Loucy (cell line): ENCODE results near the gene B3GALT5.

Experiments used
- H2AFZ ChIP-seq: fragments of 200-600 bp; sonication (generic); 2 replicates; pipeline ENCODE4 v1.6.0; 2016; ENCODE audit warnings: antibody characterized with exemption, mild to moderate bottlenecking, low read length, moderate library complexity
- H3F3A ChIP-seq: fragments of 200-600 bp; 2 replicates; pipeline ENCODE4 v1.6.0; 2016; ENCODE audit warnings: antibody characterized with exemption, low read depth, mild to moderate bottlenecking
- H3K27me3 ChIP-seq: fragments of 200-600 bp; sonication (generic); 2 replicates; pipeline ENCODE4 v1.6.1; 2014; ENCODE audit warnings: low read length, mild to moderate bottlenecking; ENCODE audit not compliant: insufficient read depth, poor library complexity, severe bottlenecking
- H3K36me3 ChIP-seq: fragments of 200-600 bp; sonication (generic); 2 replicates; pipeline ENCODE4 v1.6.1; 2016; ENCODE audit warnings: low read length; ENCODE audit not compliant: insufficient read depth
- H3K4me1 ChIP-seq: fragments of 200-600 bp; sonication (generic); 2 replicates; pipeline ENCODE4 v1.5.1; 2014; ENCODE audit warnings: low read length, mild to moderate bottlenecking; ENCODE audit not compliant: insufficient read depth, poor library complexity, severe bottlenecking
- H3K4me2 ChIP-seq: fragments of 200-600 bp; sonication (generic); 2 replicates; pipeline ENCODE4 v1.6.0; 2014; ENCODE audit warnings: antibody characterized with exemption, low read length, low read depth, mild to moderate bottlenecking; ENCODE audit not compliant: poor library complexity, severe bottlenecking
- H3K4me3 ChIP-seq: fragments of 200-600 bp; sonication (generic); 2 replicates; pipeline ENCODE4 v1.5.1; 2014; ENCODE audit warnings: low read length, mild to moderate bottlenecking, mixed read lengths; ENCODE audit not compliant: poor library complexity, severe bottlenecking
- H3K79me2 ChIP-seq: fragments of 200-600 bp; sonication (generic); 2 replicates; pipeline ENCODE4 v1.6.1; 2014; ENCODE audit warnings: low read length; ENCODE audit not compliant: insufficient read depth
- H3K9ac ChIP-seq: fragments of 200-600 bp; sonication (generic); 2 replicates; pipeline ENCODE4 v1.6.0; 2014; ENCODE audit warnings: mild to moderate bottlenecking, low read depth, low read length, moderate library complexity; ENCODE audit not compliant: poor library complexity, severe bottlenecking
- H3K9me2 ChIP-seq: fragments of 200-600 bp; sonication (generic); replicated peaks from 2 replicates; pipeline ENCODE4 v1.6.1; 2016; ENCODE audit warnings: low read depth, low read length, mixed read lengths
- H3K9me3 ChIP-seq: fragments of 200-600 bp; sonication (generic); 2 replicates; pipeline ENCODE4 v1.6.1; 2014; ENCODE audit warnings: mild to moderate bottlenecking, antibody characterized with exemption, low read length, low read depth; ENCODE audit not compliant: insufficient read depth
- H4K20me1 ChIP-seq: fragments of 200-600 bp; sonication (generic); 2 replicates; pipeline ENCODE4 v1.6.0; 2014; ENCODE audit warnings: antibody characterized with exemption, low read length, mild to moderate bottlenecking; ENCODE audit not compliant: insufficient read depth, poor library complexity, severe bottlenecking
- EZH2phosphoT487 ChIP-seq: fragments of 200-600 bp; IDR thresholded peaks from 2 replicates; pipeline ENCODE4 v1.6.1; 2018; ENCODE audit warnings: antibody characterized with exemption, mild to moderate bottlenecking, moderate library complexity, borderline replicate concordance
- TF ChIP-seq, protein P1 (sequence below): fragments of 200-600 bp; sonication (generic); conservative IDR thresholded peaks from 2 replicates; pipeline ENCODE4 v1.5.1; 2014; ENCODE audit warnings: mild to moderate bottlenecking, antibody characterized with exemption, low read length

Gene B3GALT5

DNA sequence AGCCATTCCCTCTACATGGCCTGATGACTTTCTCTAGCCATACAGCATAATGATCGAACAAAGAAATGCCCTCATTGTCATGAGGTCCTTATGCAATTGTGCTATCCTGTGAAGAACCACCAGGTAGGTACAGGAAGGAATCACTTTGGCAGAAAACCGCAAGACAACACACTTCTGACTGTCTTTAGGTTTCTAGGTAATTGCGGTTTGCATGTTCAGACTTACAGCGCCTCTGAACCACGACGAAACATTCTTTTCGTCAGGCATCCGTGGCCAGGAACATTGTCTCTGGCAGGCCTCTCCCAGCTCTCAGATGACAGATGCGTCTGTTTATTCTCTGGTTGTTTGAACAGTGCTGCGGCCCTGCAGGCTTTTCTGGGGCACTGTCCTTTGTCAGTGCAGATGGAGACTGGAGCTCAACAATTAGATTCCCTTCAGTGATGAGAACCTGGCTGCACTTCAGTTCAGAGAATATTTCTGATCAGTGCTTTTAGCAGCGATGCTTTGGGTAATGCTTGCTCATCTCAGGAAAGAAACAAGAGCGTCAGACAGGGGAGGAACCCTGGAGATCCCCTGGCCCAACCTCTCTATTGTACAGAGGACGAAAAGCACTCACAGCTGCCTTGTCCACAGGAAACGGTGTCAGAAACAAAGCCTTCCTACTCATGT is 63.4 kb downstream of the B3GALT5 start:
- Histone ChIP-seq H3K4me3 (no peak overlapping the region), H3K9ac (no peak overlapping the region), H3K9me2 (no peaks in the 10 kb centered on the region), H3K9me3 (no peaks in the 10 kb centered on the region), H3K36me3 (no peaks in the 10 kb centered on the region), H3K4me1 (no peaks in the 10 kb centered on the region), H3K27me3 (no peaks in the 10 kb centered on the region), H3F3A (no peaks in the 10 kb centered on the region), H2AFZ (no peak overlapping the region), H4K20me1 (no peaks in the 10 kb centered on the region), H3K79me2 (no peaks in the 10 kb centered on the region), H3K4me2 (no peak overlapping the region)
- TF ChIP-seq, protein P1, sequence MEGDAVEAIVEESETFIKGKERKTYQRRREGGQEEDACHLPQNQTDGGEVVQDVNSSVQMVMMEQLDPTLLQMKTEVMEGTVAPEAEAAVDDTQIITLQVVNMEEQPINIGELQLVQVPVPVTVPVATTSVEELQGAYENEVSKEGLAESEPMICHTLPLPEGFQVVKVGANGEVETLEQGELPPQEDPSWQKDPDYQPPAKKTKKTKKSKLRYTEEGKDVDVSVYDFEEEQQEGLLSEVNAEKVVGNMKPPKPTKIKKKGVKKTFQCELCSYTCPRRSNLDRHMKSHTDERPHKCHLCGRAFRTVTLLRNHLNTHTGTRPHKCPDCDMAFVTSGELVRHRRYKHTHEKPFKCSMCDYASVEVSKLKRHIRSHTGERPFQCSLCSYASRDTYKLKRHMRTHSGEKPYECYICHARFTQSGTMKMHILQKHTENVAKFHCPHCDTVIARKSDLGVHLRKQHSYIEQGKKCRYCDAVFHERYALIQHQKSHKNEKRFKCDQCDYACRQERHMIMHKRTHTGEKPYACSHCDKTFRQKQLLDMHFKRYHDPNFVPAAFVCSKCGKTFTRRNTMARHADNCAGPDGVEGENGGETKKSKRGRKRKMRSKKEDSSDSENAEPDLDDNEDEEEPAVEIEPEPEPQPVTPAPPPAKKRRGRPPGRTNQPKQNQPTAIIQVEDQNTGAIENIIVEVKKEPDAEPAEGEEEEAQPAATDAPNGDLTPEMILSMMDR, result no peak
- TF ChIP-seq EZH2phosphoT487, result no peak

GRCh38 chr21:39680216-39680615 is 67.5 kb downstream of the B3GALT5 start:
- no peaks in the 10 kb centered on the region for H3K4me1 ChIP-seq
- no peaks in the 10 kb centered on the region for H3K9me3 ChIP-seq
- no peak overlapping the region for H2AFZ ChIP-seq
- H3F3A ChIP-seq, result no peaks in the 10 kb centered on the region
- TF ChIP-seq, protein P1, result no peak
- H3K9me2 ChIP-seq, result no peaks in the 10 kb centered on the region
- no peak overlapping the region for H3K4me3 ChIP-seq
- no peaks in the 10 kb centered on the region for H4K20me1 ChIP-seq
- no peak overlapping the region for H3K4me2 ChIP-seq
- H3K36me3 ChIP-seq, result no peaks in the 10 kb centered on the region
- no peaks in the 10 kb centered on the region for H3K27me3 ChIP-seq
- H3K79me2 ChIP-seq, result no peaks in the 10 kb centered on the region
- H3K9ac ChIP-seq, result no peak overlapping the region

DNA sequence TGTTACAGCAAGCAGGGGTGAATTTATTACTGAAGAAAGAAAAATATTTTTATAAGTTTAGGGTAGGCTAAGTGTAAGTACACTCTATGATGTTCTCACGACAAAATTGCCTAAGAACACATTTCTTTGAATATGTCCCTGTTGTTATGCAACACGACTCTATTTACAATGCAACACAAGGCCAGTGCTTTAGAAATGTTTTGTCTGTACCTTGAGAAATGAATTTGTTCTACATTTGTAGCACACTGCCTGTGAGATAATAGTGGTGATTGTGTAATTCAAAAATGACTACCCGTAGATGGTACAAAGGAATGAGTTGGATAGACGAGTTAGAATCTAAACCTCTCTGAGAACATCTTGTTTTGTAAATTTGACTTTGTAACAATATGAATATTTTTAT is 68.5 kb downstream of the B3GALT5 start:
- Histone ChIP-seq H3K4me2 (no peak overlapping the region), H3K79me2 (no peaks in the 10 kb centered on the region), H2AFZ (no peak overlapping the region), H3K9ac (no peak overlapping the region), H3K4me1 (no peaks in the 10 kb centered on the region), H3F3A (no peaks in the 10 kb centered on the region), H3K27me3 (no peaks in the 10 kb centered on the region), H3K4me3 (no peak overlapping the region), H3K9me2 (no peaks in the 10 kb centered on the region), H3K36me3 (no peaks in the 10 kb centered on the region), H3K9me3 (no peaks in the 10 kb centered on the region), H4K20me1 (no peaks in the 10 kb centered on the region)
- TF ChIP-seq EZH2phosphoT487, result no peak
- TF ChIP-seq, protein P1, result no peak
